Iris pigment epithelial cell (primary cell): Measurements from ENCODE around the gene DNPH1.

Experiments
- DNase-seq: peaks from one replicate; pipeline ENCODE4 v3.0.0-alpha.2; 2011; ENCODE audit warnings: low read depth

Gene DNPH1

GRCh38 chr6:43243664-43244321, 14.5 kb upstream of the DNPH1 start:
- no peak for DNase-seq

- no peak for DNase-seq
These were observed 13.8 kb upstream of the DNPH1 start, which contains the start of gene TTBK1 for GRCh38 chr6:43242908-43243663. TTBK1 (plus strand) TSS chr6:43243481; CDS start chr6:43246661, 3,180 bp downstream.

- DNase-seq = no peak
These were observed 12.2 kb upstream of the DNPH1 start for GRCh38 chr6:43241446-43241845.

DNA sequence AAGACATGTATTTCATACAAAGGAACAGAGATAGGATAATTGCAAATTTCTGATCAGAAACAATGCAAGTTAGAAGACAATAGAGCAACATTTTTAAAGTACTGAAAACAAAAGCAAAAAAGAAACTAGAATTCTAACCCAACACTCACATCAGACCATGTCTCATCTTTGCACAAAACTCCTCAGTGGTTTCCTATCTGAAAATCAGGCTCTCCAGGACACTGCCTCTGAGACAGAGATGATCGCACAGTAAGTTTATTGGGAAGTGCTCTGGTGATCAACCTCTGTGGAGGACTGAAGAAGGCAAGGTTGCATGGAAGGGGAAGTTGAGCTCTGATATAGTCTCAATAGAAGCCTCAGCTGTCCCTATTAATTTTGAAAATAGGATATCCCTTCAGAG, 11.7 kb upstream of the DNPH1 start:
- DNase-seq = no peak

- DNase-seq = no peak
These were observed 9.8 kb upstream of the DNPH1 start for GRCh38 chr6:43239054-43239453.

DNA sequence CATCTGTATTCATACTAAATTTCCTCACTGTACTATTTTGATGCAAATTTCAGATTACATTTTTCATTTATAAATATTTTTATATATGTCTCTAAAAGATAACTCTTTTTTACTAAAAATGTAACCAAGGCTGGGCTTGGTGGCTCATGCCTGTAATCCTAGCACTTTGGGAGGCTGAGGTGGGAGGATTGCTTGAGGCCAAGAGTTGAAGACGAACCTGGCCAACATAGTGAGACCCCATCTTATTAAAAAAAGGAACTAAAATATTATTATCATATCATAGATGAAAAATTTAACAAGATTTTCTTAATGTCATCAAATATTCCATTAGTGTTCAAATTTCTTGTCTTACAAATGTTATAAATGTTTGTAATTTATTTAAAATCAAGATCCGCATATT, 6.6 kb upstream of the DNPH1 start:
- no peak for DNase-seq

DNA sequence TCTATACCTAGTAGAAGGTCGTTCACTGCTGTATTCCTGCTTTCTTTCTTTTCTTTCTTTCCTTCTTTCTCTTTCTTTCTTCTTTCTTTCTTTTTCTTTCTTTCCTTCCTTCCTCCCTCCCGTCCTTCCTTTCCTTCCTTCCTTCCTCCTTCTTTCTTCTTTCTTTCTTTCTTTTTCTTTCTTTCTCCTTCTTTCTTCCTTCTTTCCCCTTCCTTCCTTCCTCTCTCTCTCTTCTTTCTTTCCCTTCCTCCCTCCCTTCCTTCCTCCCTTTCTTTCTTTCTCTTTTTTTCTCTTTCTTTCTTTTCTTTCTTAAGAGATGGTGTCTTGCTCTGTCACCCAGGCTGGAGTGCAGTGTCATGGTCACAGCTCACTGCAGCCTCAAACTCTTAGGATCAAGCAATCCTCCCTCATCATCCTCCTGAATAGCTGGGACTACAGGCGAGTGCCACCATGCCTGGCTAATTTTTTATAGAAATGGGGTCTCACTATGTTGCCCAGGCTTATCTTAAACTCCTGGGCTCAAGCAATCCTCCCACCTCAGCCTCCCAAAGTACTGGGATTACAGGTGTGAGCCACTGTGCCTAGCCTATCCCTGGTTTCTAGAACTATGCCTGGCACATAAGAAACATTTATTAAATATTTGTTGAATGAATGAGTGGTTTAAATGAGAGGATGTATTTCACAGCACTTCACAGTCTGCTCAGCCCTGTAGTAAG, 2.6 kb upstream of the DNPH1 start:
- no peak for DNase-seq

DNA sequence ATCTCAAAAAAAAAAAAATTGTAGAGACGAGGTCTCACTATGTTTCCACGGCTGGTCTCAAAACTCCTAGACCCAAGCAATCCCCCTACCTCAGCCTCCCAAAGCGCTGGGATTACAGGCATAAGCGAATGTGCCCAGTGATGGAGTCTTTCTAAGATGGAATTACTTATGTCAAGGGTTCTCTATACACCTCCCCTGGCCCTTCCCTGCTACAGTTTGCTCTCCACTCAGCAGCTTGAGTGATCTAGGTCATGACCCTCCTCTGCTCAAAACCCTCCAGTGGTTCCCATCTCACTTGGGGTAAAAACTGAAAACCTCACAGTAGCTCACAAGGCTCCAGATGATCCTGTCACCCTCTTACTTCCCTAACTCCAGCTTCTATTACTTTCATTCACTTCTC, 1.8 kb upstream of the DNPH1 start:
- no peak for DNase-seq

DNA sequence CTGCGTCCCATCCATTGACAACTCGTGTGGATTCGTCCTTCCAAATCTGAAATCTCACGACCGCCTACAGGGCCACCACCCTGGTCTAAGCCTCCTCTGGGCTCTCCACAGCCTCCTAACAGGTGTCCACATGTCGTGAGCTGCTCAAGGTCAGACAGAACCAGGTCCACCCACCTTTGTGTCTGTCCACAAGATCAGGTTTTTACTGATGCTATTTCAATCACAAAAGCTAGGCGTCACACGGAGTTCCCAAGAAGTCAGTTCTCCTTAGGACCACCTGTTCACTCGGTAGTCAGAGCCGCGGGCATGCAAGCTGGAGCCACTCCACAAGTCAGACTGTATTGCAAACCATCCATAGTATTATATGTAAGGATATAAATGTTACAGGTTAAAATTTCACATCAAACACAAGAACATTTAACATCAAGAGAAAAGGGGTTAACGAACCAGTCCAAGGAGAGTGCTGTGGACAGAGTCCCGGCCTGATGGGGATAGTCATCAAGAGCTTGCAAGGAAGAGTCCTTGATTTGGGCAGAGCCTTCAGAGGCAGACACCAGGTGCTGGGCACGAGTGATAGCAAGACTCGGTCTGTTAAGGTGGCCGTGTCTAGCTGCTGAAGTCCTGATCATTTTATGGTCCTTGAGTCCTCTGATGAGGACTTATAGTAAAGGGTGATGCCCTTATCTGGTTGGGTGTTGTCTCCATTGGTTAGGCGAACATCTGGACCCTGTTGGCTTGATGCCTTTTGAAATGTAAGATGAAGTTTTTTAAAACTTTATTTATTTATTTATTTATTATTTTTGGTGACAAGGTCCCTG, 731 bp upstream of the DNPH1 start:
- no peak for DNase-seq

GRCh38 chr6:43226192-43226851, 3.0 kb downstream of the DNPH1 start:
- DNase-seq = no peak

GRCh38 chr6:43223175-43223574, 6.1 kb downstream of the DNPH1 start:
- no peak for DNase-seq

GRCh38 chr6:43222418-43223059, 6.7 kb downstream of the DNPH1 start:
- no peak for DNase-seq

DNA sequence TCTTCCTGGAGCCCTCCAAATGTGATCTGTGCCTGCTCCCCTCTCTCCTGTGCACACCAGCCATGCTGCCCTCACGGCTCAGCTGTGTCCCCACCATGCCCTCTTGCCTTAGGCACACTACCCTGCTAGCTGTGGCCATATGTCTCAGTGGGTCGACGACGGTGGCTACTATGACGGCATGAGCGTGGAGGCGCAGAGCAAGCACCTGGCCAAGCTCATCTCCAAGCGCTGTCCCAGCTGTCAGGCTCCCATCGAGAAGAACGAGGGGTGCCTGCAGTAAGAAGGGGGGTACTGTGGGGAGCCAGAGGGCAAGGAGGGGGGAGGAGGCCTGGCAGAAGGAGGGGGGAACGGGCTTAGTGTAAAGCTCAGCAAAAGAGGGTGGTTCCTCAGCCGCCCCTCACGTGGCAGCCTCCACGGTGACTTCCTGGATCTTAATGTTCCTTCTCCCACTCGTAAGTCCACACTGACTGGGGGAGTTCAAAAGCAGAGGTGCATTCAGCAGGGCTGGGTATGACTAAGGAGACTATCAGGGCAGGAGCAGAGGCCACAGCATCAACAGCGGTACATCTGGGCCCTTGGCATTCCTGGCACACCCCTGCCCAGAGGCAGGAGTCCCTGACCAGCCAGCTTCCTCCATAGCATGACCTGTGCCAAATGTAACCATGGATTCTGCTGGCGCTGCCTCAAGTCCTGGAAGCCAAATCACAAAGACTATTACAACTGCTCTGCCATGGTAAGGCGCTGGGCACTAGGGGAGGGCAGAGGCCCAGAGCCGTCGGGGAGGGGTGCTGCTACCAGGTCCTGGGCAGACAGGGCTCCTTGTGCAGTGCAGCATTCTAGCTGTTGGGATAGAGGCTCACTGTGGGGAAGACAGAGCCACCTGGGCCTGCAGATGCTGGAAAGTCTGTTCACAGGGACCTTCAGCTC, 8.0 kb downstream of the DNPH1 start:
- DNase-seq = no peak

GRCh38 chr6:43220439-43220951, 8.8 kb downstream of the DNPH1 start:
- no peak for DNase-seq

- no peak for DNase-seq
These were observed 9.5 kb downstream of the DNPH1 start for GRCh38 chr6:43219814-43220213.

DNA sequence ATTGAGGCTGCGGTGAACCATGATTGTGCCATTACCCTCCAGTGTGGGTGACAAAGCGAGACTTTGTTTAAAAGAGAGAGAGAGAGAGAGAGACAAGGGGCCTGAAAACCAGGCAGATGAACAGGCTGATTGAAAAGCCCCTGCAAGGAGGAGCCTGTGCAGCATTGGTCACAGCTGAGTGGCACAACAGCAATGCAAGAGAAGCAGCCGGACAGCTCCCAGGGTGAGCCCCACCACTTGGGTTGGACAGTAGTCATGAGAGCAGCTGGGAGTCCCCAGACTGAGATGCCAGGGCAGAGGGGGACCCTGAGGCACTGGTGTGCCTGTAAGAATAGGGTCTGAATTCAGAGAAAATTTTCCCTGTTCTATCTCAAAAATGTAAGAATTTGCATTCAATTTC, 10.2 kb downstream of the DNPH1 start:
- DNase-seq = no peak

DNA sequence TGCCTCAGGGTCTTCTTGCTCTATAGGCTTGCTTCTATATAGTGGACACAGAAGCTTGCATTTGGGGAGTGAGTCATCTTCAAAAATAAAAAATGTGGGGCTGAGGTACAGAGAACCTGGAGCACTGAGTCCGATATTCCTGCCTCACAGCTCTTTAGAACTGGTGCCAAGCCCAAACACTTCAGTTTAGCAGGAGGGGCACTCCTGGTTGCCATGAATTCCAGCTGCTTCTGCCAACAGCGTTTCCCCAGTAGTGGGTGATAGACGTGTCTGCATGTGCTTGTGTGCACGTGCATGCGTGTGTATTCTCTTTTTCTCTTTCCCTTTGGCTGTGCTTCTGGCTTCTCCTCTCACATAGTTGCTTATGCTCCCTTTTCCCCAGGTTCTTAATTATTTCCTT, 11.9 kb downstream of the DNPH1 start:
- DNase-seq = no peak

DNA sequence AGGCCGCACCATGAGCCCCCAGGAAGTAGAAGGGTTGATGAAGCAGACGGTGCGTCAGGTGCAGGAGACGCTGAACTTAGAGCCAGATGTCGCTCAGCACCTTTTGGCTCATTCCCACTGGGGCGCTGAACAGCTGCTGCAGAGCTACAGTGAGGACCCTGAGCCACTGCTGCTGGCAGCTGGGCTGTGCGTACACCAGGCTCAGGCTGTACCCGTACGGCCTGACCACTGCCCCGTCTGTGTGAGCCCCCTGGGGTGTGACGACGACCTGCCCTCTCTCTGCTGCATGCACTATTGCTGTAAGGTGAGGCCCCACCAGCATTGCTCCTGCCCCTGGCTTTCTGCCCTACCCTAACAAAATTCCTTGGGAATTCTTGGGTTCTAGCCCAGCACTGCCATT, 13.1 kb downstream of the DNPH1 start:
- no peak for DNase-seq

DNA sequence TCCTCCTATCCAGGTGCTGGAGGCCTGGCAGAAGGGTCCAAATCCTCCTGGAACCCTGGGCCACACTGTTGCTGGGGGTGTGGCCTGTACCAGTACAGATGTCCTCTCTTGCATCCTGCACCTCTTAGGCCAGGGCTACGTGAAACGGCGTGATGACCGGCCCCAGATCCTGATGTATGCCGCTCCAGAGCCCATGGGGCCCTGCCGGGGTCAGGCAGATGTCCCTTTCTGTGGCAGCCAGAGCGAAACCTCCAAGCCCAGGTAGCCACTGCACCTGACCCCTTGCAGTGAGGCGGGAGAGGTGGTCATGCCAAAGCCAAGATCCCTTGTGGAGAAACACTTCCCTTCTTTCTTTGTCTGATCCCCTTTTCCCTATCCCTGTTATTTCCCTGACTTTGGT, 14.2 kb downstream of the DNPH1 start:
- DNase-seq = no peak

DNA sequence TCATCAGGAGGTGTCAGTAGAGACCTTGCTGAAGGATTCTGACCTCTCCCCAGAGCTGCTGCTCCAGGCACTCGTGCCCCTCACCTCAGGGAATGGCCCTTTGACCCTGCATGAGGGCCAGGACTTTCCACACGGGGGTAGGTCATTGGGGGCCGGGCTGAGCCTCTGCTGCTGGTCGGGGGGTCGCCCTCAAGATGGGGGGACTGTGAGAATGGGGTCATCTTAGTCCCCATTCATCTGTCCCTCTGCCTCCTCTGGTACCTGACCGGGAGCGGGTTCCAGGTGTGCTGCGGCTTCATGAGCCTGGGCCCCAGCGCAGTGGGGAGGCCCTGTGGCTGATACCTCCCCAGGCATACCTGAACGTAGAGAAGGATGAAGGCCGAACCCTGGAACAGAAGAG, 15.8 kb downstream of the DNPH1 start:
- DNase-seq = no peak
